Dendritic cell treated with granulocyte-macrophage colony-stimulating factor and Interleukin-4, amounts not matched to agents 40 ng/mL and 50 ng/mL, for 4 days (primary cell): ENCODE measurements around the gene TIMM13.
A peak's percentile ranks its signal among the peaks of the same experiment; 100 is the strongest.

Experiments used
- H3K27ac Mint-ChIP-seq: one replicate; pipeline ENCODE4 v1.8.0; 2022; ENCODE audit warnings: mild to moderate bottlenecking, mixed read lengths
- H3K27me3 Mint-ChIP-seq: one replicate; pipeline ENCODE4 v1.8.0; 2022; ENCODE audit warnings: mild to moderate bottlenecking, mixed read lengths
- H3K36me3 Mint-ChIP-seq: one replicate; pipeline ENCODE4 v1.8.0; 2022; ENCODE audit warnings: low read depth, mixed read lengths
- H3K4me1 Mint-ChIP-seq: one replicate; pipeline ENCODE4 v1.8.0; 2022; ENCODE audit warnings: low read depth, mixed read lengths
- H3K4me3 Mint-ChIP-seq: one replicate; pipeline ENCODE4 v1.8.0; 2022; ENCODE audit warnings: mild to moderate bottlenecking, moderate library complexity, mixed read lengths
- H3K9me3 Mint-ChIP-seq: one replicate; pipeline ENCODE4 v1.8.0; 2022; ENCODE audit warnings: mixed read lengths
- intact Hi-C: fragments of 100-400 bp; cut with micrococcal nuclease; formaldehyde crosslinking; loops from one replicate; pipeline ENCODE4 v1.15.0; 2022

The TIMM13 gene

GRCh38 chr19:2446381-2446780, 19.0 kb upstream of the TIMM13 start:
- Mint-ChIP-seq H3K27me3 (no peaks in the 10 kb centered on the region), H3K4me1 (peaks cover 9% of the 10 kb centered on the region), H3K36me3 (peaks cover 56% of the 10 kb centered on the region), H3K4me3 (no peak overlapping the region), H3K9me3 (no peaks in the 10 kb centered on the region), H3K27ac (peak overlapping the region; percentile 75)
- intact Hi-C loops, result no loop called here

GRCh38 chr19:2444251-2445002, 17.0 kb upstream of the TIMM13 start:
- Mint-ChIP-seq H3K36me3 (peaks cover 55% of the 10 kb centered on the region), H3K4me3 (no peak overlapping the region), H3K27ac (no peak overlapping the region), H3K4me1 (peaks cover 9% of the 10 kb centered on the region), H3K27me3 (no peaks in the 10 kb centered on the region), H3K9me3 (no peaks in the 10 kb centered on the region)
- intact Hi-C loops, result no loop called here

- Mint-ChIP-seq H3K36me3 (peaks cover 55% of the 10 kb centered on the region), H3K27ac (no peak overlapping the region), H3K4me3 (no peak overlapping the region), H3K9me3 (no peaks in the 10 kb centered on the region), H3K4me1 (peaks cover 9% of the 10 kb centered on the region), H3K27me3 (no peaks in the 10 kb centered on the region)
- intact Hi-C loops, result no loop called here
Measured at GRCh38 chr19:2443785-2444182, 16.4 kb upstream of the TIMM13 start.

- H3K4me1 Mint-ChIP-seq, result peaks cover 9% of the 10 kb centered on the region
- intact Hi-C loops, result no loop called here
- H3K27ac Mint-ChIP-seq, result no peak overlapping the region
- H3K4me3 Mint-ChIP-seq, result no peak overlapping the region
- H3K27me3 Mint-ChIP-seq, result no peaks in the 10 kb centered on the region
- H3K9me3 Mint-ChIP-seq, result no peaks in the 10 kb centered on the region
- peaks cover 57% of the 10 kb centered on the region for H3K36me3 Mint-ChIP-seq
Measured at GRCh38 chr19:2443116-2443784, 15.9 kb upstream of the TIMM13 start.

GRCh38 chr19:2441096-2441752, 13.8 kb upstream of the TIMM13 start:
- peaks cover 2% of the 10 kb centered on the region for H3K4me1 Mint-ChIP-seq
- no peaks in the 10 kb centered on the region for H3K9me3 Mint-ChIP-seq
- H3K27me3 Mint-ChIP-seq, result no peaks in the 10 kb centered on the region
- H3K27ac Mint-ChIP-seq, result no peak overlapping the region
- H3K4me3 Mint-ChIP-seq, result no peak overlapping the region
- intact Hi-C loops, result no loop called here
- peaks cover 71% of the 10 kb centered on the region for H3K36me3 Mint-ChIP-seq

- H3K9me3 Mint-ChIP-seq, result no peaks in the 10 kb centered on the region
- no peak overlapping the region for H3K27ac Mint-ChIP-seq
- intact Hi-C loops, result no loop called here
- no peak overlapping the region for H3K4me3 Mint-ChIP-seq
- no peaks in the 10 kb centered on the region for H3K27me3 Mint-ChIP-seq
- H3K4me1 Mint-ChIP-seq, result no peaks in the 10 kb centered on the region
- peaks cover 73% of the 10 kb centered on the region for H3K36me3 Mint-ChIP-seq
Measured at GRCh38 chr19:2440515-2440914, 13.1 kb upstream of the TIMM13 start.

GRCh38 chr19:2438178-2438577, 10.8 kb upstream of the TIMM13 start:
- Mint-ChIP-seq H3K27ac (no peak overlapping the region), H3K9me3 (no peaks in the 10 kb centered on the region), H3K4me1 (no peaks in the 10 kb centered on the region), H3K27me3 (no peaks in the 10 kb centered on the region), H3K4me3 (no peak overlapping the region), H3K36me3 (peaks cover 77% of the 10 kb centered on the region)
- intact Hi-C loops, result no loop called here

GRCh38 chr19:2436926-2437325, 9.5 kb upstream of the TIMM13 start:
- peaks cover 75% of the 10 kb centered on the region for H3K36me3 Mint-ChIP-seq

GRCh38 chr19:2436384-2436783, 9.0 kb upstream of the TIMM13 start:
- no peaks in the 10 kb centered on the region for H3K27me3 Mint-ChIP-seq
- H3K27ac Mint-ChIP-seq, result no peak overlapping the region
- intact Hi-C loops, result no loop called here
- H3K9me3 Mint-ChIP-seq, result no peaks in the 10 kb centered on the region
- H3K4me1 Mint-ChIP-seq, result no peaks in the 10 kb centered on the region
- peaks cover 75% of the 10 kb centered on the region for H3K36me3 Mint-ChIP-seq
- H3K4me3 Mint-ChIP-seq, result no peak overlapping the region

More at GRCh38 chr19:2436926-2437325, 9.5 kb upstream of the TIMM13 start:
- intact Hi-C loops, result no loop called here
- H3K4me1 Mint-ChIP-seq, result no peaks in the 10 kb centered on the region
- H3K27ac Mint-ChIP-seq, result no peak overlapping the region
- H3K27me3 Mint-ChIP-seq, result no peaks in the 10 kb centered on the region
- H3K9me3 Mint-ChIP-seq, result no peaks in the 10 kb centered on the region
- H3K4me3 Mint-ChIP-seq, result no peak overlapping the region

- no peak overlapping the region for H3K27ac Mint-ChIP-seq
- H3K4me1 Mint-ChIP-seq, result no peaks in the 10 kb centered on the region
- H3K4me3 Mint-ChIP-seq, result no peak overlapping the region
- H3K27me3 Mint-ChIP-seq, result no peaks in the 10 kb centered on the region
- intact Hi-C loops, result no loop called here
- H3K9me3 Mint-ChIP-seq, result no peaks in the 10 kb centered on the region
- peaks cover 79% of the 10 kb centered on the region for H3K36me3 Mint-ChIP-seq
Measured at GRCh38 chr19:2434721-2435265, 7.4 kb upstream of the TIMM13 start.

GRCh38 chr19:2434267-2434666, 6.9 kb upstream of the TIMM13 start:
- Mint-ChIP-seq H3K9me3 (no peaks in the 10 kb centered on the region), H3K27me3 (no peaks in the 10 kb centered on the region), H3K27ac (no peak overlapping the region), H3K36me3 (peaks cover 84% of the 10 kb centered on the region), H3K4me1 (no peaks in the 10 kb centered on the region), H3K4me3 (no peak overlapping the region)
- intact Hi-C loops, result no loop called here

GRCh38 chr19:2433854-2434253, 6.5 kb upstream of the TIMM13 start:
- intact Hi-C loops, result no loop called here
- H3K9me3 Mint-ChIP-seq, result no peaks in the 10 kb centered on the region
- H3K36me3 Mint-ChIP-seq, result peaks cover 85% of the 10 kb centered on the region

GRCh38 chr19:2432131-2432848, 4.9 kb upstream of the TIMM13 start:
- H3K9me3 Mint-ChIP-seq, result no peaks in the 10 kb centered on the region
- H3K4me1 Mint-ChIP-seq, result peaks cover 7% of the 10 kb centered on the region
- H3K27ac Mint-ChIP-seq, result peak overlapping the region; percentile 49
- H3K36me3 Mint-ChIP-seq, result peaks cover 79% of the 10 kb centered on the region
- H3K27me3 Mint-ChIP-seq, result no peaks in the 10 kb centered on the region
- intact Hi-C loops, result no loop called here
- H3K4me3 Mint-ChIP-seq, result no peak overlapping the region

More at GRCh38 chr19:2433854-2434253, 6.5 kb upstream of the TIMM13 start:
- Mint-ChIP-seq H3K4me3 (no peak overlapping the region), H3K27ac (no peak overlapping the region), H3K27me3 (no peaks in the 10 kb centered on the region), H3K4me1 (no peaks in the 10 kb centered on the region)
